8988T (cell line): Measurements from ENCODE around the gene BAZ2B.

Source experiments
- DNase-seq: peaks from one replicate; pipeline ENCODE4 v3.0.0; 2011

Gene BAZ2B

GRCh38 chr2:159614534-159615366 lies 1.6 kb downstream of the BAZ2B start:
- DNase-seq: no peak

- no peak for DNase-seq
These were observed 2.6 kb downstream of the BAZ2B start for GRCh38 chr2:159613651-159614285.

- DNase-seq: no peak
These were observed 3.3 kb downstream of the BAZ2B start for GRCh38 chr2:159613091-159613490.

DNA sequence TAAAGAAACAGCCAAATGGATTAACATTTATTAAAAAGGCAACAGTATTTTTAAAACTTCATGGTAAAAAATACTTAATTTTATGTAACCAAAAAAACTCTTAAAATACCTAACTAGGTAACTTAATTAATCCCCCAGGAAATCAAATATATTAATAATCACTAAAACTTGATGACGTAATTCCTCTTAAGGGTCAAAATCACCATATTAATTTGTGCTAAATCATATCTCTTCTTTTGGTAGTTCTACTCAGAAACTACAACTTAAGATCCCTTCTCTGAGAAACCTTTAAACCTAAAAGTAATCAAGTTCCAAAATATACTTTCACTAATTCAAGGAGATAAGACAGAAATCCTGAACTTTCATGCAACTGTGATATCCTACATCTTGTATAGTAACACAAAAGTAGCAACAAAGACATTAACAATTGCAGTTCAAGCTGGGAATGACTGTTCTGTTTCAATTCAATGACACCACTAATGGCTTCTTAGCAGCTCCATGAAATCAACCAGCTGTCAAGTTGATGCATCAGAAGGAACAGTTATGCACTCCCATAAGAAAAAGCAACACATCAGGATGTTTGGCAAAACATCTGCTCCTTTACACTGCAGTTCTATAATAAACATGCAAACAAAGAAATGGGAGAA lies 4.0 kb downstream of the BAZ2B start:
- DNase-seq: no peak

DNA sequence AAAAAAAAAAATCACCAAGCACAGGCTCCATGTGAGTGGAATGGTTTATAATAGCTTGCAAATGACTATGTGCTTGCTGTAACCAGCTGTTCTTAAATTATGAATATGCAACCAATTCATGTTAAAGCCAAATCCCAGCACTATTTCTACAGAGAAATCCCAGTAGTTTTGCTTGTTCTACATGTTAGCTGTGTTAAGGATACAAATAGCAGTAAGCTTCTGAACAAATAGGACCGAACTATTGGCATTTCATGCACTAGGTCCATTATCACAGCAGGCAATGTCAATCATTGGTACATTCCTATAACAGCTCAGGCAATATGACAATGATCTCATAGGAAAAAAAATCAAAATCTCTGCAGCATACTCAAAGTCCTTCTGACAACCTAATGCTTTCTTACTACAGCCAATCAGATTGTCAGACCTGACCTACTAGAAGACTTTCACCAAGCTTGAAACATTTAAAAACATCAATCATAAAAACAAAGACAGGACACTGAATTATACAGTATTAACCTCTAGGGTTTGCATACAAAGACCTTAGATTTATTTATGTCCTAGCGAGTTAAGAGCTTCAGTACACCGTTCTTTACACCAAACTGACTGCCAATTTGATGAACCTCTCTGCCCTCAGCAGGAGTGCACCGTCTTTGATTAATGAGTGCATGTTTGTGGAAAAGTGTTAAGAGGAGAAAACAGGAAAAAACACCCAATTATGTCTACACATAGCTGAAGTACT lies 6.4 kb downstream of the BAZ2B start:
- DNase-seq: no peak

DNA sequence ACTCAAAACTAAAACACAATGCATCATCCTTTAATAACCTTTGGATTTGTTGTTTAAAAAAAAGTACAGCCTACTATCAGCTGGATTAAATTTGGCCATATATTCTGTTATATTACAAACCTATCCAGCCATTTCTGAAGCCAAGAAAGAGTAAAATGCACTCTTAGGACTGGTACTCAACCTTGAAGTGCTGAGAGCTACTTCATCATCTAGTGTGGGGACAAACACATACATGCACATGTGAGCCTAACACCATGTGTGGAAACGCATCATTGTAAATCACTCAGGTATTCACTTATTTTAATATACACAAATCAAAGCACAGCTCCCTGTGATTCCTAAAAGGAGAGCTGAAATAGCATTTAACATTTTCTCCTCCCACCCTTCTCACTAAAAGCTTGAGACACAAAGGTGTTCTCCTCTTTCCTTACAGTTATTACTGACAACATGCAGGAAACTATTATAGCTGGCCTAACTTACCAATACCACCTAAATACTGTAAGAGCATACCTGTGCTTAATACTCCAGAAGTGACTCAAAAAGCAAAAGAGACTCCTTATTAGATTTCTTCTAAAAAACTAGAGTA lies 7.5 kb downstream of the BAZ2B start:
- no peak for DNase-seq

DNA sequence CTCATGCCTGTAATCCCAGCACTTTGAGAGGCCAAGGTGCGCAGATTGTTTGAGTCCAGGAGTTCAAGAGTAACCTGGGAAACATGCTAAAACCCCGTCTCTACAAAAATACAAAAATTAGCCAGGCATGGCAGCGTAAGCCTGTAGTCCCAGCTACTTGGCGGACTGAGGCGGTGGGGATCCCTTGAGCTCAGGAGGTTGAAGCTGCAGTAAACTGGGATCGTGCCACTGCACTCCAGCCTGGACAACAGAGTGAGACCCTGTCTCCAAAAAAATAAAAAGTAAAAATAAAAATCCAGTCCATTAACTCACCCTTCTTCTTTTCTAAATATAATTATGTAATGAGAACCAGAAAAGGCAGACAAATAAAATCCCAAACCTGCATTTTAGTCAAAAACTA lies 8.2 kb downstream of the BAZ2B start:
- DNase-seq: no peak

GRCh38 chr2:159606287-159606686 lies 10.1 kb downstream of the BAZ2B start:
- no peak for DNase-seq

DNA sequence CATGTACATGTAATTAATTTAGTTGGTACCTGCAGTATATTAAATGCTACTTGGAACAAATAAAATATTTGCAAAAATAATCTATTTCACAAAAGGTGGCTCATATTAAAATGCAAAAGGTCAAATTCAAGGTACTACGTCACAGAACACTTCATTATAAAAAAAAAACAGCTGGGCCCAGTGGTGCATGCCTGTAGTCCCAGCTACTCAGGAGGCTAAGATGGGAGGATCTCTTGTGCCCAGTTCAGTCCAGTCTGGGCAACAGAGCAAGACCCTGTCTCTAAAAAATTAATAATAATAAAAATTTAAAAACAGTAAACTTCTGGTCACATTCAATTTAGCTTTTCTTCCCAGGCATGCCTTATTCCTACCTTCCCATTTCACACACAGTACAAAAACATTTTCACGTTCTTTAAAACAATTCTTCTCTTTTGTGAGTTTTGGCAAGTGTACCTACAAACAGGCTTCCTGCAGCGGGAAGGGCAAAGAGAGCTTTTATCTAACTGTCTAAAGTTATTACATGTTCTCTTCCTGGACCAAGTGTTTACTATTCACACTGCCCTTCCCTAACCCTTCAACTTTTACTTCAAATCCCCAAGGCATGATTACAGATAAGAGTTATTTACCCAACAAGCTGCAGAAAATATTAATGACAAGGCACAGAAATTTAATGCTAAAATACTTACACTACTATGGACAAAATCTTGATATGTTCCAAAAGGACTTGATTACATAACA lies 10.7 kb downstream of the BAZ2B start:
- DNase-seq: no peak

GRCh38 chr2:159604159-159604558 lies 12.2 kb downstream of the BAZ2B start:
- no peak for DNase-seq

DNA sequence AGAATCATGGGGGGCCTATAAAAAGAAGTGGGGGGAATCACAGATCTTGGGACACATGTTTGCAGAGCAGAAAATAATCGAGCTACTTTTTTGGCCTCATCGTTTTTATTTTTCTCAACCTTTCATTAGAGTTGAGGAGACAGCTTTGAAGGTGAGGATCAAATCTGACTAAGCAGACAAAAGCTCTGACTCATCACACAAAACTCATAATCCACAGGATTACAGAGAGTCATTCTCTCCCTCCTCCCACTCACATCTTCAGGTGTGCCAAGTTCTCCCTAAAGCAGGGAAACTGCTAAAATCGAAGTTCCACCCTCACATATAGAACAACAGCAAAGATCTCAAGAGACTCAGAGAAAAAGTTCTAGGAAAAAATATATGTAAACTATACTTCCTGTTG lies 15.6 kb downstream of the BAZ2B start:
- DNase-seq: no peak

DNA sequence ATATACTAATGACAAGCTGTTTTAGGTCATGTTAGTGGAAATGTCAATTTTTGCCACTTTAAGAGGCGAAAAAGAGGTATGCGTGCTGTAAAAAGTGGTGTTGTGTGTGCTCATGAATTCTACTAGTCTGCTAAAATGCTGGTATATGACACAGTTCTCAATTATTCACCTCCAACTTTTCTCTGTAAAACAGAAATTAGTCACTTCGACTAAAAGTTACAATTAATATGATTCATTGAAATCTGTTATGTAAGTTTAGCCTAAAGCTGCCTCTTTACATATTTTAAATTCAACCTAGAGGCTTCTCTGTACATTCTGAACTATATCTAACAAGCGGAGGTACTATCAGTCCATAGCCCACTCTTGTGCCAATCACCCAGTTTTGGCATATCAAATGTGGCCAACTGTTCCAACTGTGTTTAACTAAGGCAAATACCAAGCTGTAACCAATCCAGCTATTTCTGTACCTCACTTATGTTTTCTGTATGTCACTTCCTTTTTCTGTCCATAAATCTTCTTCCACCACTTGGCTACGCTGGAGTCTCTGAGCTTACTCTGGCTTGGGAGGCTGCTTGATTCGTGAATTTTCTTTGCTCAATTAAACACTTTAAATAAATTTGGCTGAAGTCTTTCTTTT lies 20.8 kb downstream of the BAZ2B start:
- DNase-seq: no peak

DNA sequence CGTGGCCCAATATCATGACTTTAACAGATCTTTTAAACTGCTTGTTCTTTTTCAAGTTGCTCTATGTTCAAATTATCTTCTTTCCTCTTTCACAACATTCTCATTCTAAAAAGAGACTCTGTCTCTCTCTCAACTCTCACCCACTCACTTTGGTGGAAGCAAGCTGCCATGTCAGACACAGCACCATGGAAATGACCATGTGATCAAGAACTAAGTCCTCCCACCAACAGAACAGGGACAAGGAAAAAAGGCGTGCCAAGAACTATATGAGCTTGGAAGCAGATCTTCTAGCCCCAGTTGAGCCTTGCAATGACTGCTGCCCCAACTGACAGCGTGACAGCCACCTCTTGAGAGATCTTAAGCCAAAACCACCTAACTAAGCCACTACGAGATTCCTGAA lies 23.9 kb downstream of the BAZ2B start:
- DNase-seq: no peak

DNA sequence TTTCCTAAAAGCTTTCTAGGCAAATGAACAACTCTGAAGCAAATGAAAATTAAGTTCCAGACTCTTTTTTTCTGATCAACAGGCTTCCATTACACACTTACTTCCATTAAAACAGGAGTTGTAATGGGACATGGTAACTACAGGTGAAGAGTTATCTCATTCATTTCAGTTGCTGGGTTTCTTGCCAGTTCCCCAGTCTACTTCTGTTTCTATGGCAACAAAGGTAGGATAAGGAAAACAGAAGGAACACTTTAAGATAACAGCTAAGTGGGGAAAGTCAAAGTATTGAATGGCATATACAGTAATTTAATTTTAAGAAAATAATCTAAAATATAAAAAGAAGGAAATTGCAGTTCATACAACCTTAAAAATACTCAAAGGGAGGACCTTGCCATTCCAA lies 25.1 kb downstream of the BAZ2B start:
- no peak for DNase-seq

- DNase-seq: no peak
These were observed 27.1 kb downstream of the BAZ2B start for GRCh38 chr2:159589286-159589685.

DNA sequence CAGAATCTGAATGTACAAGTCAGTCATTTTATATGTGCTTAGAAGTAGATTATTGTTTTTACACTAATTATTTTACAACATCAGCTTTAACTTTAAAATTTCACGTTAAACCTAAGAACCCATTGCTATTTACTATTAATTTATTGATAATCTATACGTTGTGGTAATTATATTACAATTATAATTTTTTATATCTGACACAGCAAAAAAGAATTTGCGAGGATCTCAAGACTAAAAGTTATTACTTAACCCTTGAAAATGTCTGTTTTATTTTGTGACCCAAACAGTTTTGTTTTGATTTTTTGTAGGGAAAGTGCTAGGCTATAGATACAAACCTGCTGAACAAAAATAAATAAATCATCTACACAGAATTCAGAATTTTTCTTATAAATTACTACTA lies 30.3 kb downstream of the BAZ2B start:
- DNase-seq: no peak

DNA sequence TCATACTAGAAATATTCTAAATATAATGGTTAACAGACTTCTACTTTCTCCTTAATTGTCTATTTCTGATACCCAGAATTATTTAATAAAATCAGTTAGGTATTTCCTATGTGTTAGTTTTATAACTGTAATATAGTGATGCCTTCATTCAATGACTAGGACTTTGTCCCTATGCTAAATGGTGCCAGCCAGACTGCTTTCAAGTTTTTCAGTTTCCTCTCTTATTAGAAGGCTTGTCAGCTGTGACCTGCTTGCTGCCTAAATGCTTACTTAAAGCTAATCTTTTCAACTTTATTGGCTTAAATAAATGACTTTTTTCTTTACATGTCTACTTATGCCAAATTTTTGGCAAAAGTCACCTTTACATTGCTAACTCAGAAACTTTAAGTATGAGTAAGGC lies 30.7 kb downstream of the BAZ2B start:
- DNase-seq: no peak

DNA sequence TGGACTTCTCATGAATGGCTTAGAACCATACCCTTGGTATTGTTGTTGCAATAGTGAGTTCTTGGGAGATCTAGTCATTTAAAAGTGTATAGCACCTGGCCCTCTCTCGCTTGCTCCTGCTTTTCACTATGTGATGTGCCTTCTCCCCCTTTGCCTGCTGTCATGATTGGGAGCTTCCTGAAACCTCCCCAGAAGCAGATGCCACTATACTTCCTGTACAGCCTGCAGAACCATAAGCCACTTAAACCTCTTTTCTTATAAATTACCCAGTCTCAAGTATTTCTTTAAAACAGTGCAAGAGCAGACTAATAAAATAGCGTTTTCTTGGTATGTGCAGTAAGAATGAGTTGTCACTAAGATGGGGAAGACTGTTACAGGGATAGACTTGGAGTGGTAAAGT lies 31.6 kb downstream of the BAZ2B start:
- no peak for DNase-seq

- DNase-seq: no peak
These were observed 42.3 kb downstream of the BAZ2B start for GRCh38 chr2:159573846-159574606.

DNA sequence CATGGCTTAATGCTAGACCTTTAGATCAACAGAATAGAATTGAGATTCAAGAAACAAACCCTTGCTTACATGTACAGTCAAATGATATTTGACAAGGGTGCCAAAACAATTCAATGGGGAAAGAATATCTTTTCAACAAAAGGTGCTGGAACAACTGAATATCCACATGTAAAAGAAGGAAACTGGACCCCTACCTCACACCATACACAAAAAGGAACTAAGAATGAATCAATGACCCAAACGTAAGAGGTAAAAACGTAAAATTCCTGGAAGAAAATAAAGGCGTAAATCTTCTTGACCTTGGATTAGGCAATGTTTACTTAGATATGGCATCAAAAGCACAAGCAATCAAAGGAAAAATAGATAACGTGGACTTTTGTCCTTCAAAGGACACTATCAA lies 43.1 kb downstream of the BAZ2B start:
- no peak for DNase-seq

GRCh38 chr2:159572459-159572858 lies 43.9 kb downstream of the BAZ2B start:
- DNase-seq: no peak
